Stimulated activated CD4-positive, alpha-beta T cell treated with anti-CD3 and anti-CD28 coated beads, TNF-alpha, amount 100 ng/mL, for 48 hours (primary cell): ENCODE results near the gene PPIP5K2.
A peak's percentile ranks its signal among the peaks of the same experiment; 100 is the strongest.
"Not testable (repeated sequence)": the region's sequence is repeated elsewhere in the genome, so short reads cannot be mapped to it uniquely, and the experiment has no call there.

Experiments used
- DNase-seq, 3 donors: peaks; one replicate each; pipeline ENCODE4 v3.0.0-alpha.2; 2020; ENCODE audit warnings: low read depth in 3 of 3

The PPIP5K2 gene

DNA sequence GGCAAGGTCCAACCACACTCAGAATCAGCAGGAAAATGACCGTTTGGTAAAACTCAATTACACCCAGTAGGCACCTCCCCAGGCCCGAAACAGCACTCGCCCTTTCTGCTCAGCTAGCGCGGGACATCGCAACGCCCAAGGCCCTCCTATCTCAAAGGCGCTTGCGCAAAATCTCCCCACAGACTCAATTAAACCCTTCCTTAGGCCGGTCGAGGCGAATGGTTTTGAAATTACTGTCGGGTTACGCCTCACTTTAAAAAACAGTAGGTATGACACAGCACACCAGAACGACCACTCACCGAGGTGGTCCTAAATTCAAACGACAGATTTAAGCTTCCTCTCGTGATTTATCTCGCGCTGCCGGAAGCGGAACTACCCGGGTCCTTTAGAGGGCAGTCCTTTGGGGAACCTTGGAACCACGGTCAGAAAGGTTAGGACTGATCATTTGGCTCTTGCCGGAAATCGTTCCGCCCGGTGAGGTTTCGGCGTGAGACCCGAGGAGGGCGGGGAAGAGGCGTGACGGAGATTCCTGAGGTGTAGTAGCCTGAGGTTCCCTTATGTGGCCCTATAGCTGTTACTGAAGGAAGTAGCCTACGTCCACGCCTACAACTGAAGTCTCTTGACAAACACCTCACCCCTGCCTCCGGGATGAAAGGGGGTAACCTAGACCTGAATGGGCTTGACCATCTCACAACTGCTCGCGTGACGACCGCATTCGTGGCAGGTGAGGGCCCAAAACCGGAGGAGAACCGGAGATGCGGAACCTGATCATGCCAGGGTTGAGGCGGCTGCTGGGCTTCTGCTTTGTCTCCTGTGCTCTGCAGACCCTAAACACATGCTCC, at the start of gene PPIP5K2, which contains the start of gene GIN1:
TSS of gene PPIP5K2 (plus strand) at position 537 of the 842 bp plus-strand sequence. CDS start 9,289 bp downstream, outside the sequence.
TSS of gene GIN1 (minus strand) at position 374 of the 842 bp plus-strand sequence. CDS start 11,431 bp downstream, outside the sequence.
- peak; percentile 89 to 95 (median 90) for DNase-seq

DNA sequence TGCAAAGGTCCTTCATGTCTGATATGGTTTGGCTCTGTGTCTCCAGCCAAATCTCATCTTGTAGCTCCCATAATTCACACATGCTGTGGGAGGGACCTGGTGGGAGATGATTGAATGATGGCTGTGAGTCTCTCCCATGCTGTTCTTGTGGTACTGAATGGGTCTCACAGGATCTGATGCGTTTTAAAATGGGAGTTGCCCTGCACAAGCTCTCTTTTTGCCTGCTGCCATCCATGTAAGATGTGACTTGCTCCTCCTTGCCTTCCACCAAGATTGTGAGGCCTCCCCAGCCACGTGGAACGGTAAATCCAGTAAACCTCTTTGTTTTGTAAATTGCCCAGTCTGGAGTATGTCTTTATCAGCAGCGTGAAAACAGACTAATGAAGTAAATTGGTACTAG, 46.6 kb upstream of the PPIP5K2 start:
- not testable (repeated sequence) for DNase-seq

DNA sequence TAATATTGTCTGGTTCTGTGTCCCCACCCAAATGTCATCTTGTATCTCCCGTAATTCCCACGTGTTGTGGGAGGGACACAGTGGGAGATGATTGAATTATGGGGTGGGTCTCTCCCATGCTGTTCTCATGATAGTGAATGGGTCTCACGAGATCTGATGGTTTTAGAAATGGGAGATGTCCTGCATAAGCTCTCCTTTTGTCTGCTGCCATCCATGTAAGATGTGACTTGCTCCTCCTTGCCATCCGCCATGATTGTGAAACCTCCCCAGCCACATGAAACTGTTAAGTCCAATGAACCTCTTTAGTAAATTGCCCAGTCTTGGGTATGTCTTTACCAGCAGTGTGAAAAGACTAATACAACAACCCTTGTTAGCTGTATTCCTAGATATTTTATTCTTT, 44.7 kb upstream of the PPIP5K2 start:
- DNase-seq: no peak

DNA sequence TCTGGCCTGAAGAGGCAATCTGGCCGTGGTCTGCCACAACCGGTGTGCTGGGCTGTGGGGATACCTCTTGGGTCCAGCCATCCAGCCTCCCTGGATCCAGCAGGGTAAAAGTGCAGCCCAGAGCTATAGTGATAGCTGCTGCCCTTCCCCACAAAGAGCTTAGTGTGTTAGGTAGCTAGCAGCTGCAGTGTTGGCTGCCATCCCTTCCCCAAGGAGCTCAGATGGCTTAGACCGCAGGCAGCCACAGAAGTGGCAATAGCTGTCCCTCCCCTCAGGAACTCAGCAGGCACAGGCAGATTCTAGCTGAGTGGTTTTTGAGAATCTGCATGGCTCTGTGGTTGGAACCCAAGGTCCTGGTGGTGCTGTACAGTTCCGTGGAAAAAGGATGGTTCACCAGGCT, 40.3 kb upstream of the PPIP5K2 start:
- DNase-seq: no peak

DNA sequence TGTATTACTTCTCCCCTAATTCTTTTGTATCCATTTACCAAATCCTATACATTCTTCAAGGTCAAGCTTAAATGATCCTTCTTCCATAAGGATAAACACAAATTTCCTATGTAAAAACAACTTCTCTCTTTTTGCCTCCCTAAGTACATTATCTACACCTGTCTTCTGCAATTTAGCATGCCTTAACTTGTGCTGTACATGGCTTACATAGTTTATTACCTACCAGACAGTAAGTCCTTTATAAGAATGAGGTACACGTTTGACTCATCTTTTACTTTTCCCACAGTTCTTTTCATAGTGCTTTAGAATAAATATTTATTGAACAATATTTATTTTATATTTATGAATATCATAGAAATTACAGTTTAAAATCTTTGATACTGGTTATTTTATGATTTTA, 33.6 kb upstream of the PPIP5K2 start:
- no peak for DNase-seq

DNA sequence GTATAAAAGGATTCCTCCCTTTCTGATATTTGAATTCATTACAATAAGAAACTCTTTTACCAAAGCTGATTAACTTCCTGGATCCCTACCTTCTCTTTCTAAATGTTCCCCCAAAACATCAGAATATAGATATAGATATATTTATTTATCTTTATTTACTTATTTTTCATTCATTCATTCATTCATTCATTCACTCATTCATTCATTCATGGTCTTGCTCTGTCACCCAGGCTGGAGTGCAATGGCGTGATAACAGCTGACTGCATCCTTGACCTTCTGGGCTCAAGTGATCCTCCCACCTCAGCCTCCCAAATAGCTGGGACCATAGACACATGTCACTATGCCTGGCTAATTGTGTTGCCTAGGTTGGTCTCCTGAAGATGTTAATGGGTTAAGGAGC, 30.8 kb upstream of the PPIP5K2 start:
- DNase-seq: no peak

DNA sequence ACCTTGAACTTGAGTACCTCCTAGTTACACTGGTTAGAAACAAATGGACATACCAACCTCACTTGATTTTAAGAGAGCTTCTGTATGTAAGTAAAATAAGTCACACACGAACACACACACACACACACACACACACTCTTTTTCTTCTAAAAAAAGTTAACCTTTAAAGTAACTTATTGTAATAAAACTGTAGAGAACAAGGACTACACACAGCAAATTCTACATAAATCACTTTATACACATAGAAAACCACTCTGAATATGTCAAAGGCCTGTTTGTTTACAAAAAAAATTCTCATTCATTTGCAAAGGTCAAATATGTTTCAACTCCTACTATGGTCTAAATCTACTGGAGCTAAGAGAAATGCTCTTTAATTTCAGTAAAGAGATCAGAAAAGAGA, 29.3 kb upstream of the PPIP5K2 start:
- no peak for DNase-seq

DNA sequence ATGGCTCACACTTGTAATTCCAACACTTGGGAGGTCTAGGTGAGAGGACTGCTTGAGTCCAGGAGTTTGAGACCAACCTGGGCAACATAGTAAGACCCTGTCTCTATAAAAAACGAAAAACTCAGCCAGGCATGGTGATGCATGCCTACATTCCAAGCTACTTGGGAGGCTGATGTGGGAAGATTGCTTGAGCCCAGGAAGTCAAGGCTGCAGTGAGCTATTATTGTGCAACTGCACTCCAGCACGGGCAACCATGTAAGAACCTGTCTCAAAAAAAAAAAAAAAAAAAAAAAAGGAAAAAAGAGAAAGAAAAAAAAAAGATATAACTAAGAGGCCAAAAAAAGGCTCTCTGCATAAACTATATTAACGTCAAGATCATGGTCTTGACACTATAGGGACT, 27.4 kb upstream of the PPIP5K2 start:
- DNase-seq: no peak

DNA sequence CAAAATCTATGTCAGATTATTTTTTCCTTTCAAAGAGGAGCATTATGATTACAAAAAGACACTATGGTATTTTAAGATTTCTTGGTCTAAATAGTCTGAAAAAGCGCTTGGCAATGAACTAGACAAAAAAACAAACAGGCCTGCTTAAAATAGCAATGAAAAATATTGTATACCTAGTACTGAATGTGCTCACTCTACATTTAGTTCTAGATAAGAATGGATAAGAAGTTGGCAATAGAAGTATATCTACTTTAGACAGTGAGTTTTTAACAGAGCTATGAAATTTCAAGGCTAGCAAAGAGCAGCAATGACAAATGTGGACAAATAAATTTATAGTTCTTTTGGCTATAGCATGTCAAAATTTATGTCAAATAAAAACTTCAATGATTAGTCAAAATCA, 26.4 kb upstream of the PPIP5K2 start:
- DNase-seq: no peak

DNA sequence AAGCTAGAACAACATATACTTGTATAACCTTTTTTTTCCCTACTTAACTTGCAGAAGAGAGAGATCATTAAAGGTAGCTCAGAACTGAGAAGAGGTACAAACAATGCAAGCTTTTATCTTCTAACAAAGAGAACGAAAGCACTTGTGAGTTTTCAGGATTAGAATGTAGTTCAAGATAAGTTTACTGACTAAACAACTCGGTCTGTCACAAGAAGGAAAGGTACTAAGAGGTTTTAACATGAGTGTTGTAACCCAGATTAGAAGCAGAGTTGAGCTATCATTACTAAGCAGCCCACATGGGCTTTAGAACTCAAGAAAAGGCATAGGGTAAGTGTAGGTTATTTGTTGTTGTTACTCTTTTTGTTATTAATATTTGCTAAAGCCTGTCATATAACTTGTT, 25.4 kb upstream of the PPIP5K2 start:
- DNase-seq: no peak

DNA sequence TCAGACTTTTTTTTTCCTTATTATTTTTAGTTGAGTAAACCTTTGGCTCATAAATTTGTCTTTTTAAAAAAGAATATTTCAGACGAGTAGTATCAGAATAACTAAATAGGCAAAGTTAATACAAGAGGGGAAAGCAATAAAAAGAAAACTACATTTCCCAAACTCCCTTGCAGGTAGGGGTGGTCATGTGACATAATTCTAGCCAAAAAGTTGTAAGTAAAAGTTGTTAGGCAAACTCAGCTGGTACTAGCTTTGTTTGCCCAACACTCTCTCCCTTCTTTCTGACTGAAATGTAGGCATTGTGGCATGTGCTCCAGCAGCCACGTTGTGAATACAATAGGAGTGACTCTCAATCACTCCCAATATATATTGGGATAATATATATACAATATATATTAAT, 21.1 kb upstream of the PPIP5K2 start:
- DNase-seq: no peak

DNA sequence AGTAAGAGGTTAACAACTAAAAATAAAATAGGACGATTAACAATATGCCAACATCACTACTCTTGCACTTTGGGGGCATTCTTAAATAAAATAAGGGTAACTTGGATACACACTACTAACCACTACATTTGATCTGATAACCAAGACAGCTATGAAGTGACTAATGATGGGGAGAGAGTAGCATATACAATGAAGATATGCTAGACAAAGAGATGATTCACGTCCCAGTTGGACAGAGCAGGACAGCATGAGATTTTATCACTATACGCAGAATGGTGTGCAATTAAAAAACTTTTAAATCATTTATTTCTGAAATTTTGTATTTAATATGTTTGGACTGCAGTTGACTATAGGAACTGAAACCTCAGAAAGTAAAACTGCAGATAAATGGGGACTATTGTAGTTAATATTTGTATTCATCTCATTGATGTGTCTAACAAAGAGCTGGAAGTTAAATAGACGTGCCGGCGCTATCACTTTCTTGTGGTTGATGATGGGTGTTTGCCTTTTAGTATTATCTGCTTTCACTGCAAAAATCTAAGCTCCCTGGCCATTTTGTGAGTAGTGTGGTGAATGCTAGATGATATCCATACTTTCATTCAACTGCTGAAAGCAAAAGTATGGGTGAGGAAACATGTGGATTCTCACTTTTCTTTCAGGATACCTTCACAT, 18.9 kb upstream of the PPIP5K2 start:
- DNase-seq: no peak

DNA sequence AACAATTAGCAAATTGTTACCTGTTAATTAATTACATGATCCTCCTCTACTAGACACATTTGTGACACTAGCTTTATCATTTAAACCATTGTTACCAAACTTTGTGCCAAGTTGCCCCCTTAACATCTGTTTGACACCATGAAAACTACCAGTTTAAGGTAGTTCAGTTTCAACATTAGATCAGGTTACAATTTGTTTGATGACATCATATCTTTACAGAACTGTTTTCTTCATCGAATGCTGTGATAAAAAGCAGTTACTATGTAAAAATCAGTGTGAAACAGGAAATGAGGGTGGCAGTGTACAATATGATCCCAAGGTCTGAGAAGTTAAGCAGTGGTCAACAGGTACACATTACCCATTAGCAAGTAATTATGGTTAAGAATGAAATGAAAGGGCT, 17.9 kb upstream of the PPIP5K2 start:
- no peak for DNase-seq

DNA sequence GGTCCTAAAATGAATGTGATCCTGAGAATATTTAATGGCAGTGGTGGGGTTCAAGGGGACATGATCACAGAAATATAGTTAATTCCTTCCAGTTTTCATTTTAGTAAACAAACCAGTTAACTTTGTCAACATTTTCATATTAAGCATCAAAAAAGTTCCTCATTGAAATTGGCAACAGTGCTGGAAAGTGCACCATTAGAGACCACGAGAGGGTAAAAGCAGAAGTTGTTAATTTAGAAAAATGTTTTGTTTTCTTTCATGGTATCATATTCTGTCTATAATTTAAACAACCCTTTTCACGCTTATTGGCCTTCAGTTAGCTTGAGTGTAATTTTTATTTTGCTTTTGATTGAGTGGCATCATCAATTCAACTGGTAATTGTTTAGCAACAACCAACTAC, 12.0 kb upstream of the PPIP5K2 start:
- DNase-seq: no peak

DNA sequence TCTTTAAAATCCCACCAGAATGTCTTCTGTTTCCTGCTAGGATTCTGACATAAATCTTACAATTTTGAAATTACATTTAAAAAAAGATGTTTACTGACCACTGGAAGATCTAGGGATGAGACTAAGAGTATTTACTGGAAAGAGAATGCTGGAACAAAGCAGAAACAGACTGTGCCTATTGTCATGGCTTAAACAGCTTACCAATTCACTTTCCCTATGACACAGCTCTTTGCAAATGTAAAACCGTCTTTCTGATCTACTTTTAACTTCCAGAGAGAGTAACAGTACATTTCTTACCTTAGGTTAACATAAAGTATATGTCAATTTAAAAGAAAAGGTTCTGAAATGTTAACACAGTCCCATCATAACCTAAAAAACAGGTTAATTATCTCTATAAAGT, 10.8 kb upstream of the PPIP5K2 start:
- DNase-seq: no peak

DNA sequence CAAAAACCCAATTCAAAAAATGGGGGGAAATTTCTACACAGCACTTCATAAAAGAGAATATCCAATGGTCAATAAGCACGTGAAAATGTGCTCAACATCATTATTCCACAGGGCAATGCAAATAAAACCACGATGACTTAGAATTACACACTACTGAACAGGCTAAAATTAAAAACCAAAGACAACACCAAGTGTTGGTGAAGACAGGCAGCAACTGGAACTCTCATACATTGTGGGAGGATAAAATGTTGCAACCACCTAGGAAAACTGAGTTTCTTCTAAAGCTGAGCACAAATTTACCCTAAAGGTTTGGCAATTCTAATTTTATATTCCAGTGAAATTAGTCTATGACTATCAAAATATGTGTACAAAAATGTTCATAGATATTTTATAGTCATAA, 9.7 kb upstream of the PPIP5K2 start:
- DNase-seq: no peak

DNA sequence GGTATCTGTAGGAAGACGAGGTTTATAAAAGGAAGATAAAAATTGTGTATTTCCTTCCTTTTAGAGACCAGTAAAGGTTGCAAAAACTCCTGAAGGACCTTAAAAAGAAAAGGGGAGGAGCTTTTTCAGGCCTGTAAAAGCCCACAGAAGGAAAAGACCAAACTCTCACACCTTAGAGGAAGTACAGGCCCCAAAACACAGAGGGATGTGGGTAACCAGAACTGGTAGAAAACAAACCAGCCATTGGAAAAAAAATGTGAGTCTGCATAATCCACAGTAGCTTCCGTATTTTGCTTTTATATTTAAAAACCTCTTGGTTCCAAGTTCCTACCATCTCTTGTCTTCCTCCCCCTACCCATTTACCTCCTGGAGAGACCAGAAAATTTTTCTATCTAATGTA, 8.6 kb upstream of the PPIP5K2 start:
- no peak for DNase-seq

DNA sequence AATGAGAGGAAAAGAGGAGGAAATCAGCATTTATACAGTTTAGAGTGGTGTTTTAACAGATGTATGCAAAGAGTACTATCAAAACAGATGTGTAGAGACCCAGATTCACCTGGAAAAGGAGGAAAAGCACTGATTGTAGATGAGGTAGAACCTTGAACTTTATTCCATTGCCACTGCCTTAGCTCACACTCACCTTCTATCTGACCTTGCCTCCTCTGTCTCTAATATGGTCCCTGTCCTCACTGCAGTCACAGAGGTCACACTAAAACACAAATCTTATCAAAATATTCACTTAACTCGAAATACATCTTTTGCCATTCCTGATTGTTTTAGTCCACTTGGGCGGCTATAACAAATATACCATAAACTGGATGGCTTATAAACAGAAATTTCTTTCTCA, 7.2 kb upstream of the PPIP5K2 start:
- DNase-seq: no peak

DNA sequence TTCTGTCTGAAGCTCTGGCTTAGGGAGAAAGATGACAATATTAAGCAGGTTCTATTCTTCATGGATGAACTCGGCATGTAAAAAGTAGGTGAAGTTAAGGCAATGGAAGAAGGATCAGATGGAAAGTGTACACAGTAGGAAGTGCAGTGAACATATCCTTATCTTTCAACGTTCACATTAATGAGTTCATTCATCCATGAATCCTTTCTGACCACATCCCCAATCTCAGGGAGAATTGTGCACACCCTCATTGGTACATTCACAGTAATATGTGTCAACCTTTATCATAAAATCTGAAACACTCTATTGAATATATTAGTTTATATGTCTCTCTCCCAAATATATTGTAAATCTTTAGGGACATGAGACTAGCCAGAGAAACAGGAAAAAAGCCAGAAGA, 5.7 kb upstream of the PPIP5K2 start:
- DNase-seq: no peak

DNA sequence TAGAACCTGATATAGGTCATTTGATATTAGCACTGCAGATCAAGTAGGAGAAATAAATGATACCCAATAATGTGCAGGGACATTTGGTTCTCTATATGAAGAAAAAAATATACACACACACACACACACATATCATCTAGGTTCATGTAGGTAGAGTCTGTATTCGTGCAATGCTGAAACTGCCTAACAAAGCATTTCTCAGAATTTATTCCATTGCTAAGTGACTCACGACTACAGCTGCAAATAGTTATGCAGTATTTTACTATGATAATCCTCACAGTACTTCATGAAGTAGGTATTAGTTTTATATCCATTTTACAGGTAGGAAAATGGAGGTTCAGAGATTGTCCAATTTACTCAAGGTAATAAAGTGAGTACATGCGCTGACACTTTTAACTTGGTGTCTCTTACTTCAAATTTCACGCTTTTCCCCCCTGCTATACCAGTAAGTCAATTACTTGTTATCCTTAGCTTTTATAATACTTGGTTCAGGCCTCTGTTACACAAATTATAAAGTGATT, 2.6 kb upstream of the PPIP5K2 start:
- DNase-seq: no peak

DNA sequence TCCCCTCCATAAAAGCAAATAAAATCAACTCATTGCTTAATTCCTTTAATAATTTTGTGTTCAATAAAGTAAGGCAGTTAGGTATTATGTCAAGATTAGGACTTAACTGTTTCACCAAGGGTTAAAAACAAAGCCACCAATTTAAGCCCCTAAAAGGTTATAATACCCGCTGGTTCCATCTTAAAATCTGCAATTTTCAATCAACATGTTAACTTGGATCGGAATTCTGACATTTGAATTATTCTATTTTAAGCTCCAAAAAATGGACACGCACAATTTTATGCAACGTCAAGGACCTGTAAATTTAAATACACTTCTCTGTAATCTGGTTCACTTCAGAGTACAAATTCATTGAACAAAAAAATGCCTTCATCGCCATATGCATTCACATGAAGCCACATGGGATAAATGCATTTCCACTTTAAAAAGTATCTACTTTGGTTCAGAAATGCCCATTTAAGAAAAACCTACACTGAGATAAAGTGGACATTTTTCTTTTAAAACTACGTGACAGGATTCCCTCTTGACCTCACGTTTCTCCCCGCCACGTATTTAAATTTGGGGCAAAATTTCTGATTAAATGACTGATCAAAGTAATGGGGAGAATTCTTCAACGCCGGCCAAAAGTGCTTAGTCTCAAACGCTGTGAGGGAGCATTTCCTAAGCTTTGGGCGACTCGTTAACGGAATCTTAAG, 884 bp upstream of the PPIP5K2 start:
- DNase-seq: no peak

DNA sequence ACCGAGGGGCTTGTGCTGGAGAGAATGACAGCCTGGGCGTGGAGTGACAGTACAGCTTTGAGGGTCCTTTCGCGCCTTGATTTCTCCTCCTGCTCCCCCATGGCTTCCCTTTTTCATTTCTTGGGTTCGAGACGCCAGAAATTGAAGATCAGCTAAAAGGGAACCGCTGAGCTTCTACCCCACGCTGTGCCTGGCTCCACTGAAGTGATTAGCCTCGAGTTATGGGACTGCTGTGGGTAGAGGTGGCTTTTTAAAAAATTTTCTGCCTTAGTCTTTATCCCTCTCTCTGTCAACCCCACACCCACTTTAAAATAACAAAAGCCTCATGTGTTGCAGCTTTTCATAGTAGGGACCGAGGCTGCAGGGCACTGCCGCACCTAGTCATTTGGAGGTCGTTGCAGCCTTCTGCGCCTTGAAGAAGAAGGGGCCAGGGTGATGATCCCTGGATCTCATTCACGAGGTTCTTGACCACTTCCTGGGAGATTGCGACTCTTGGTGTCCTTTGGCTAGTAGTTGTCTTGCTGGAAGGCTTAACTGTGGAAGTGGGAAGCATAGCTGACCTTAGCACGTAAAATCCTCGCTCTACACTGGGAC, 603 bp downstream of the PPIP5K2 start:
- DNase-seq: peak in 1 of 3 donors; percentile 5
